ENCODE data around the gene TRAPPC5. TPM values are rescaled to one million over a fixed set of nuclear protein-coding genes. Genes with fewer than 3 reads are reported as not detected.

TRAPPC5 gene
- total RNA-seq, 1 donor, result 52.0 TPM

DNA sequence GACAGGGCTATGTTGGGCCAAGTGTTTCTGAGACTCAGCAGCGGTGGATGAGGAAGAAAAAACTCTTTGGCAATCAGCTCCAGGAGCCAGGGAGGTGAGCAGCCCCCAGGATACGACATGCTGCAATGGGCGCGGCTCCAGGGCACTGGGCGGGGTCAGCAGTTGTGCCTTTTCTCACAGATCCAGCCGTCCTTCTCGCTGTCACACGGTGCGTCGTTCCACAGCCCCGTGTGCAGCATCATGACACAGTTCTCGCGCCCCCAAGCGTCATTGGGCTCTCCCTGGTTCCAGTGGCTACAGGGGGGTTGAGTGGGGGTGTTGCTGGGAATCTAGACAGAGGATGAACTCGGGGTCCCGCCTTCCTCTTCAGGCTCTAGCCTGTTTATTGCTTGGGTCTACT lies 48.6 kb downstream of the TRAPPC5 start:
- DNase-seq (ENCODE audit: low read depth in 2 of 3, low spot score in 2 of 3), result no peak

GRCh38 chr19:7729831-7730285 lies 49.2 kb downstream of the TRAPPC5 start:
- DNase-seq (ENCODE audit: low read depth in 2 of 3, low spot score in 2 of 3), result no peak

DNA sequence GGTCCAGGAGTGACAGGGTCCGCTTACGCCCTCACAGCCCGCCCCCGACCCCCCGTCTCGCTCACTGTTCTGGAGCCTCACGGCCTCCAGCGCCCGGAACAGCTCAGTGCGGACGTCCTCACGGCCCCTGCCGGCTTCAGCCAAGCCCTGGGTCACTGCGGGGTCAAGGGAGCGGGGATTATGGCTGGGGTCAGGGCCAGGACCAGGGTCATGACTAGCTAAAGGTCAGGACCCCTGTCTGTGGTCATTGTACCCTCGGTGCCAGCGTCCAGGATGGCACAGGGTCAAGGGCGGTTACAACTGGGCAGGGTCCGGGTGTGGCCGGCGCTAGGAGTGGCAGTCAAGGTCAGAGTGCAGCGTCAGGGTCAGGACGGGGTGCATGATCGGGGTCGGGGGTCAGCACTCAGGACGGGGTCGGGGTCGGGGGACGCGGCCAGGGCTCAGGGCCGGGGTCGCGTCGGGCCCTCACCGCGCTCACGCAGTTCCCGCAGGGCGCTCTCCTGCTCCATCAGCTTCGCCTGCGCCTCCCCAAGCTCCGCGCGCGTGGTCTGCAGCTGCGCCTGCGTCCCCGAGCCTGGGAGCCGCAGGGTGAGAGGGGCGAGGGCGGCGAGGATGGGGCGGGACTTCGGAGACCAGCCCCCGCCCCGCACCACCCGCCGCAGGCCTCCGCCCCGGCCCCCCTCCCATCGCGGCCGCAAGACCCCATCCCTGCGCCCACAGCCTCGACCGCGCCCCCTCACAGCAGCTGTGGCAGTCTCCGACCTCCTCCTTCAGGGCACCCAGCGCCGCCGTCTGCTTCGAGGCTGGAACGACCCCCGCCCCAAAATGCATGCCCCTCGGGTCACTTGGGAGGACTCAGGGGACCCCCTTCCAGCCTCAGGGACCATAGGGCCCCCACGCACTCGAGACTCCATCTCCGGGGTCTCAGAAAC lies 49.9 kb downstream of the TRAPPC5 start:
- DNase-seq (ENCODE audit: low read depth in 2 of 3, low spot score in 2 of 3), result peak in 1 of 3 donors; percentile 31

DNA sequence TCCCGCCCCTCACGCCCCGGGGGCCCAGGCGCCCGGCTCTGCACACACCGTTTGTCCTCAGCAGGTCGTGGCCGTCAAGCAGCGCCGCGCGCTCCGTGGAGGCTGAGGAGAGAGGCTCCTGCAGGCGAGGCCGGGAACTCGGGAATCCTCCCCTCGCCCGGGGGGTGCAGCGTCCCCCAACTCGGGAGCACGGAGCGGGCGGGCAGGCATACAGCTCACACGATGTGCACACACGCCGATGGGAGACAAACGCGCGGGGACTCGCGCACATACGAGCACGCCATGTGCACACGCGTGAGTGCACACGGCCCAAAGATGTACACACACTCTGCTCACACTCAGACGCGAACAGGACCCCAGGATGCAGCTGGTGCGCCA lies 50.6 kb downstream of the TRAPPC5 start:
- no peak for DNase-seq (ENCODE audit: low read depth in 2 of 3, low spot score in 2 of 3)

DNA sequence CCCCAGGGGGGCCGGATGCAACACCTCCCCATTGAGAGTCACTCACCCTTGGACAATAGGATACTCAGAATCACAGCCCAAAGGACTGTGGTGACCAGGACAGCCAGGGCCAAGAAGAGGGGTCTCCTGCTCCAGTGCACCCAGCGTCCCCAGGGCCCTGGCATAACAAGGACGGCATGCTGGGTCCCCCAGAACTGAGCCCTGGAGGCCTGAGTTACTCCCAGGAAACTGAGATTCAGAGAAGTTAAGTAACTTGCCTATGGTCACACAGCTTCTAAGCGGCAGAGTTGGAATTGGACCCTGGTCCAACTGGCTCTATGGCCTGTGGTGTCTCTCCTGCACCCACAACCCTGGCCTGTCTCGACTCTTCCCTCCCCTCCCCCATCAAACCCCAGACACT lies 51.0 kb downstream of the TRAPPC5 start:
- DNase-seq (ENCODE audit: low read depth in 2 of 3, low spot score in 2 of 3), result no peak

DNA sequence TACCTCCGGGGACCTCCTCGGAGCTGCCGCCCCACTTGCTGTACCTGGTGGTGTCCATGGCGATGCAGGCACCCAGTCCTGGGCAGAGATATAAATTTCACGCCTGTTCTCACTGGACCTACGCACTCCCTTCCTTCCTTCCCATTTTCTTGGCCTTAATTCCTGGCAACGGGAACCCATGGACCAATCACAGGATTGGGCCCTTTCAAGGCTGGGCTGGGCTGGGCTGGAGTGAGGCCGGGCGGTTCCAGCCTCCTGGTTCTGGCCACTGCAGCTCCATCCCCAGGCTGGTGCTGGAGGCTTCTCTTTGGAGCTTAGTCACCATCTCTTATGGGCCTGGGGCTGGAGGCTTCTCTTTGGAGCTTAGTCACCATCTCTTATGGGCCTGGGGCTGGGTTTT lies 51.4 kb downstream of the TRAPPC5 start, which contains the start of gene CLEC4G:
CLEC4G (minus strand) TSS at position 66 of the 400 bp plus-strand sequence; CDS start at position 58, 8 bp downstream.
- DNase-seq (ENCODE audit: low read depth in 2 of 3, low spot score in 2 of 3), result no peak

GRCh38 chr19:7733376-7733775 lies 52.7 kb downstream of the TRAPPC5 start:
- no peak for DNase-seq (ENCODE audit: low read depth in 2 of 3, low spot score in 2 of 3)

- DNase-seq (ENCODE audit: low read depth in 2 of 3, low spot score in 2 of 3), result no peak
These were observed 53.9 kb downstream of the TRAPPC5 start for GRCh38 chr19:7734220-7735203.

DNA sequence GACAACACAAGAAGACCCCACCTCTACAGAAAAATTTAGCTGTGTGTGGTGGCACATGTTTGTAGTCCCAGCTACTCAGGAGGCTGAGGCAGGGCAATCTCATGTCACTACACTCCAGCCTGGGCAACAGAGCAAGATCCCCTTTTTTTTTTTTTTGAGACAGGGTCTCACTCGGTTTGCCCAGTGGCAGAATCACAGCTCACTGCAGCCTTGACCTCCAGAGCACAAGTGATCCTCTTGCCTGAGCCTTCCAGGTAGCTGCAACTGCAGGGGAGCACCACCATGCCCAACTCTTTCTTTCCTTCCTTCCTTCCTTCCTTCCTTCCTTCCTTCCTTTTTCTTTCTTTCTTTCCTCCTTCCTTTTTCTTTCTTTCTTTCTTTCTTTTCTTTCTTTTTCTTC lies 55.5 kb downstream of the TRAPPC5 start:
- DNase-seq (ENCODE audit: low read depth in 2 of 3, low spot score in 2 of 3), result no peak

GRCh38 chr19:7737215-7737614 lies 56.6 kb downstream of the TRAPPC5 start:
- no peak for DNase-seq (ENCODE audit: low read depth in 2 of 3, low spot score in 2 of 3)

Other genes with a start within 250 kb of the TRAPPC5 start
- 4.8 TPM for gene PEX11G, start 191.8 kb upstream of the TRAPPC5 start, total RNA-seq
- 25.6 TPM for gene ZNF358, start 164.7 kb upstream of the TRAPPC5 start, total RNA-seq
- 8.9 TPM for gene MCOLN1, start 158.2 kb upstream of the TRAPPC5 start, total RNA-seq
- gene PNPLA6, start 145.1 kb upstream of the TRAPPC5 start, total RNA-seq, result 109 TPM
- gene CAMSAP3, start 85.0 kb upstream of the TRAPPC5 start, total RNA-seq, result 3.0 TPM
- 123 TPM for gene XAB2, start 51.3 kb upstream of the TRAPPC5 start, total RNA-seq
- 4.6 TPM for gene PET100, start 51.0 kb upstream of the TRAPPC5 start, total RNA-seq
- gene PCP2, start 47.1 kb upstream of the TRAPPC5 start, total RNA-seq, result 0.81 TPM
- 187 TPM for gene STXBP2, start 43.7 kb upstream of the TRAPPC5 start, total RNA-seq
- 0.54 TPM for gene RETN, start 11.8 kb upstream of the TRAPPC5 start, total RNA-seq
- 0.27 TPM for gene MCEMP1, start 3.7 kb upstream of the TRAPPC5 start, total RNA-seq
- gene FCER2, start 21.3 kb downstream of the TRAPPC5 start, total RNA-seq, result 2.7 TPM
- under 0.01 TPM for gene CLEC4G, start 51.3 kb downstream of the TRAPPC5 start, total RNA-seq
- gene CD209, start 66.7 kb downstream of the TRAPPC5 start, total RNA-seq, result not detected
- gene CLEC4M, start 82.4 kb downstream of the TRAPPC5 start, total RNA-seq, result under 0.01 TPM
- 18.6 TPM for gene EVI5L, start 149.4 kb downstream of the TRAPPC5 start, total RNA-seq
- under 0.01 TPM for gene PRR36, start 193.6 kb downstream of the TRAPPC5 start, total RNA-seq
- gene LRRC8E, start 207.7 kb downstream of the TRAPPC5 start, total RNA-seq, result 0.27 TPM
- 21.5 TPM for gene MAP2K7, start 223.0 kb downstream of the TRAPPC5 start, total RNA-seq
- not detected for gene TGFBR3L, start 234.0 kb downstream of the TRAPPC5 start, total RNA-seq
- gene SNAPC2, start 239.5 kb downstream of the TRAPPC5 start, total RNA-seq, result 11.3 TPM
- gene CTXN1, start 245.3 kb downstream of the TRAPPC5 start, total RNA-seq, result 1.9 TPM

Measured in hematopoietic multipotent progenitor cell (in vitro differentiated cells).